RPMI8226 (cell line): ENCODE results near the gene TTC4.
A peak's percentile ranks its signal among the peaks of the same experiment; 100 is the strongest.

ENCODE experiments used
- DNase-seq: peaks from one replicate; pipeline ENCODE4 v3.0.0-alpha.2; 2015

The TTC4 gene

GRCh38 chr1:54787604-54788003 is 71.9 kb downstream of the TTC4 start:
- no peak for DNase-seq

GRCh38 chr1:54788459-54788858 is 72.8 kb downstream of the TTC4 start:
- no peak for DNase-seq

DNA sequence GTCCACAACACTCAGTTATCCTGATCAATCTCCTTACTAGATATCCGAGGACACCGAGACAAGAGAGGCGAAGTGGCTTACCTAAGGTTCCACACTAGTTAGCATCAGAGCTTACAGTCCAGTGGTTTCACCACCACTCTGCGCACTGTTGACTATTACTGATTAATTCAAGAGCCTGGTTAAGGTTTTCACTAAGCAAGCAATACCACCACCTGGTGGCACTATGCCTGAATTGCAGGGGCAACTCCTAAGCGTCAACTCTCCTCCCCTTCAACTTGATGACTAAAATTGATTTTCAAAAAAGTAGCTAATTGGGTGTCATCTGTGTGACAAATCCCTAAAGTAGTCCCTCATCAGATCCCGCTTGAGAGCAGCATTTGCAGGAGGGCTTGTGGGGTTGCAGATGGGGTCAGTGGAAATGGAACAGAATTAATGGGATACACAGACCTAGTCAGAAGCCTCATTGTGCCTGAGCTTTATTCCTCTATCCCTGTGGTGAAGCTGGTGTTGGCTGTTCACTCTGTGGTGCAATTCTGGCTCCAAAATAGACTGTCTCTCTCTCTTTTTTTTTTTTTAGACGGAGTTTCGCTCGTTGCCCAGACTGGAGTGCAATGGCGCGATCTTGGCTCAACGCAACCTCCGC is 76.3 kb downstream of the TTC4 start:
- peak; percentile 65 for DNase-seq
